Suprapubic skin (tissue), 4 donors: ENCODE measurements around the gene GSC.

Experiments
- POLR2A ChIP-seq, 2 donors: fragments of 450-650 bp; IDR thresholded peaks; one replicate each; pipeline ENCODE4 v1.6.1; 2017; ENCODE audit warnings: antibody characterized with exemption in 2 of 2, mild to moderate bottlenecking in 2 of 2, moderate library complexity in 2 of 2
- POLR2AphosphoS5 ChIP-seq, 3 donors: sonication (generic); formaldehyde crosslinking; IDR thresholded peaks; one replicate each; pipeline ENCODE4 v1.6.1; 2017; ENCODE audit warnings: antibody characterized with exemption in 3 of 3
- TF ChIP-seq, protein P1 (sequence below), 2 donors: fragments of 200-600 bp in 1 of 2; fragments of 450-650 bp in 1 of 2; sonication (generic) in 1 of 2; IDR thresholded peaks; one replicate each; pipeline ENCODE4 v1.5.1; 2016 to 2019; ENCODE audit warnings: antibody characterized with exemption in 2 of 2, mild to moderate bottlenecking in 1 of 2, moderate library complexity in 1 of 2

- TF ChIP-seq, protein P1, sequence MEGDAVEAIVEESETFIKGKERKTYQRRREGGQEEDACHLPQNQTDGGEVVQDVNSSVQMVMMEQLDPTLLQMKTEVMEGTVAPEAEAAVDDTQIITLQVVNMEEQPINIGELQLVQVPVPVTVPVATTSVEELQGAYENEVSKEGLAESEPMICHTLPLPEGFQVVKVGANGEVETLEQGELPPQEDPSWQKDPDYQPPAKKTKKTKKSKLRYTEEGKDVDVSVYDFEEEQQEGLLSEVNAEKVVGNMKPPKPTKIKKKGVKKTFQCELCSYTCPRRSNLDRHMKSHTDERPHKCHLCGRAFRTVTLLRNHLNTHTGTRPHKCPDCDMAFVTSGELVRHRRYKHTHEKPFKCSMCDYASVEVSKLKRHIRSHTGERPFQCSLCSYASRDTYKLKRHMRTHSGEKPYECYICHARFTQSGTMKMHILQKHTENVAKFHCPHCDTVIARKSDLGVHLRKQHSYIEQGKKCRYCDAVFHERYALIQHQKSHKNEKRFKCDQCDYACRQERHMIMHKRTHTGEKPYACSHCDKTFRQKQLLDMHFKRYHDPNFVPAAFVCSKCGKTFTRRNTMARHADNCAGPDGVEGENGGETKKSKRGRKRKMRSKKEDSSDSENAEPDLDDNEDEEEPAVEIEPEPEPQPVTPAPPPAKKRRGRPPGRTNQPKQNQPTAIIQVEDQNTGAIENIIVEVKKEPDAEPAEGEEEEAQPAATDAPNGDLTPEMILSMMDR (IDR thresholded peaks at IDR 0.05) = no peak
- TF ChIP-seq POLR2AphosphoS5 (IDR thresholded peaks at IDR 0.05) = no peak
- TF ChIP-seq POLR2A (IDR thresholded peaks at IDR 0.05) = no peak
Observed at GRCh38 chr14:94775871-94776210, 5.9 kb upstream of the GSC start.
